CD14-positive monocyte (primary cell): ENCODE data around the gene METAP1D. TPM values are rescaled to one million over a fixed set of nuclear protein-coding genes. Genes with fewer than 3 reads are reported as not detected.

Source experiments
- DNase-seq, 3 donors: peaks; one replicate each; pipeline ENCODE4 v3.0.0-alpha.2; 2011 to 2022
- H2AFZ ChIP-seq: 2 replicates; pipeline ENCODE4 v1.6.0; 2012; ENCODE audit warnings: mild to moderate bottlenecking, low read depth, low read length, inconsistent platforms; ENCODE audit not compliant: insufficient read depth, poor library complexity, severe bottlenecking
- H3K27ac ChIP-seq, 2 donors: 1 replicate in 1 of 2; 2 replicates in 1 of 2; pipeline ENCODE4 v1.5.1; 2012 to 2013; ENCODE audit warnings: low read length in 2 of 2, control low read depth in 1 of 2, inconsistent platforms in 1 of 2, low read depth in 1 of 2, mild to moderate bottlenecking in 1 of 2
- H3K27me3 ChIP-seq, 2 donors: one replicate each; pipeline versions ENCODE4 v1.6.0 to v1.6.1; 2011 to 2013; ENCODE audit warnings: low read length in 2 of 2; ENCODE audit not compliant: control insufficient read depth in 2 of 2, insufficient read depth in 2 of 2
- H3K36me3 ChIP-seq, 2 donors: replicated peaks in 1 of 2; 1 replicate in 1 of 2; 2 replicates in 1 of 2; pipeline versions ENCODE4 v1.5.1 to v1.6.1; 2012 to 2013; ENCODE audit warnings: low read length in 2 of 2, control low read depth in 1 of 2, inconsistent platforms in 1 of 2, mild to moderate bottlenecking in 1 of 2; ENCODE audit not compliant: insufficient read depth in 2 of 2, control insufficient read depth in 1 of 2
- H3K4me1 ChIP-seq, 2 donors: 1 replicate in 1 of 2; 2 replicates in 1 of 2; pipeline versions ENCODE4 v1.5.1 to v1.6.1; 2012 to 2013; ENCODE audit warnings: low read length in 2 of 2, control low read depth in 1 of 2, inconsistent platforms in 1 of 2, mild to moderate bottlenecking in 1 of 2, moderate library complexity in 1 of 2; ENCODE audit not compliant: insufficient read depth in 2 of 2, control insufficient read depth in 1 of 2
- H3K4me2 ChIP-seq: replicated peaks from 2 replicates; pipeline ENCODE3; 2012; ENCODE audit warnings: low read length, moderate library complexity, mild to moderate bottlenecking; ENCODE audit not compliant: poor library complexity, severe bottlenecking; ENCODE audit errors: extremely low read depth
- H3K4me3 ChIP-seq, 3 experiments: fragments of 200-600 bp in 1 of 3; sonication (generic) in 1 of 3; replicated peaks in 1 of 3; 1 replicate in 2 of 3; 2 replicates in 1 of 3; pipeline ENCODE4 v1.5.1; 2011 to 2013; ENCODE audit warnings: low read length in 3 of 3, mild to moderate bottlenecking in 3 of 3, control low read depth in 2 of 3, low read depth in 2 of 3, inconsistent platforms in 1 of 3, moderate library complexity in 1 of 3
- H3K79me2 ChIP-seq: 2 replicates; pipeline ENCODE4 v1.6.0; 2012; ENCODE audit warnings: mild to moderate bottlenecking, control low read depth, inconsistent platforms, low read length, moderate library complexity; ENCODE audit not compliant: insufficient read depth
- H3K9ac ChIP-seq: 2 replicates; pipeline ENCODE4 v1.6.0; 2017; ENCODE audit warnings: low read length, mild to moderate bottlenecking; ENCODE audit not compliant: insufficient read depth, poor library complexity, severe bottlenecking
- H3K9me3 ChIP-seq, 2 donors: replicated peaks in 1 of 2; 1 replicate in 1 of 2; 2 replicates in 1 of 2; pipeline versions ENCODE4 v1.5.1 to v1.6.1; 2012 to 2013; ENCODE audit warnings: low read length in 2 of 2, control low read depth in 1 of 2; ENCODE audit not compliant: control insufficient read depth in 1 of 2, insufficient read depth in 1 of 2
- H4K20me1 ChIP-seq: 2 replicates; pipeline ENCODE4 v1.6.0; 2012; ENCODE audit warnings: mild to moderate bottlenecking, low read length, control low read depth, moderate library complexity; ENCODE audit not compliant: insufficient read depth
- H3K27ac Mint-ChIP-seq, 7 donors: one replicate each; pipeline ENCODE4 v1.8.0; 2020; ENCODE audit warnings: mild to moderate bottlenecking in 7 of 7, mixed read lengths in 7 of 7, moderate library complexity in 6 of 7, inconsistent platforms in 2 of 7
- H3K27me3 Mint-ChIP-seq, 3 donors: one replicate each; pipeline ENCODE4 v1.8.0; 2021 to 2022; ENCODE audit warnings: low read depth in 3 of 3, mild to moderate bottlenecking in 3 of 3, mixed read lengths in 3 of 3, moderate library complexity in 3 of 3, inconsistent platforms in 1 of 3
- H3K36me3 Mint-ChIP-seq, 2 donors: one replicate each; pipeline ENCODE4 v1.8.0; 2020; ENCODE audit warnings: mixed read lengths in 2 of 2, inconsistent platforms in 1 of 2, mild to moderate bottlenecking in 1 of 2
- H3K4me1 Mint-ChIP-seq: one replicate; pipeline ENCODE4 v1.8.0; 2020; ENCODE audit warnings: mild to moderate bottlenecking, mixed read lengths
- H3K4me3 Mint-ChIP-seq, 2 donors: one replicate each; pipeline ENCODE4 v1.8.0; 2020; ENCODE audit warnings: mild to moderate bottlenecking in 2 of 2, mixed read lengths in 2 of 2, moderate library complexity in 1 of 2
- H3K9me3 Mint-ChIP-seq, 7 donors: one replicate each; pipeline ENCODE4 v1.8.0; 2020 to 2022; ENCODE audit warnings: mixed read lengths in 7 of 7, mild to moderate bottlenecking in 6 of 7, moderate library complexity in 6 of 7, inconsistent platforms in 2 of 7
- CTCF ChIP-seq: fragments of 200-600 bp; IDR thresholded peaks from one replicate; pipeline ENCODE4 v1.8.0; 2022; ENCODE audit warnings: antibody characterized with exemption, mild to moderate bottlenecking
- WGBS: methylation state at CpG from one replicate; pipeline ENCODE4 v1.1.5; 2013; ENCODE audit warnings: missing lambda C conversion rate; ENCODE audit not compliant: insufficient coverage; 5-methylcytosine and 5-hydroxymethylcytosine counted together
- intact Hi-C, 2 donors: fragments of 100-400 bp; cut with micrococcal nuclease; formaldehyde crosslinking; loops; one replicate each; pipeline versions ENCODE4 v1.15.0 to v1.15.1; 2023
- polyA plus RNA-seq, 3 donors: library from polyadenylated mRNA; depleted of rRNA in 1 of 3; unstranded in 2 of 3; stranded (reverse) in 1 of 3; fragments of 300-500 nt in 2 of 3; fragments of >200 nt in 1 of 3; fragmentation: Illumina TruSeq in 2 of 3; gene quantifications; 1 replicate in 2 of 3; 2 replicates in 1 of 3; pipeline ENCODE4 v1.2.3, GENCODE V29; 2012 to 2021

Gene METAP1D
- polyA plus RNA-seq, 3 donors: 0.37 to 1.7 (median 0.41) TPM

GRCh38 chr2:172021955-172022354 is 22.2 kb downstream of the METAP1D start:
- Histone ChIP-seq H2AFZ (peak overlapping the region; percentile 16), H3K79me2 (no peaks in the 10 kb centered on the region), H3K4me2 (no peak overlapping the region), H3K36me3 (no peaks in the 10 kb centered on the region), H3K4me3 (no peak overlapping the region), H3K27me3 (no peaks in the 10 kb centered on the region), H3K27ac (no peak overlapping the region), H3K9ac (no peak overlapping the region), H4K20me1 (no peaks in the 10 kb centered on the region), H3K9me3 (no peaks in the 10 kb centered on the region), H3K4me1 (peaks cover 22 to 23% of the 10 kb centered on the region in 2 donors)
- 93% methylated on average over 3 of the region's 5 CpGs for WGBS
- H3K27ac Mint-ChIP-seq: no peak overlapping the region
- H3K4me1 Mint-ChIP-seq: peaks cover 24% of the 10 kb centered on the region
- intact Hi-C loops: no loop called here
- peaks cover 0 to 5% of the 10 kb centered on the region in 2 donors for H3K36me3 Mint-ChIP-seq
- no peak overlapping the region for H3K4me3 Mint-ChIP-seq
- H3K27me3 Mint-ChIP-seq: no peaks in the 10 kb centered on the region
- no peaks in the 10 kb centered on the region for H3K9me3 Mint-ChIP-seq
- no peak for TF ChIP-seq CTCF
- no peak for DNase-seq

GRCh38 chr2:172031536-172031935 is 31.8 kb downstream of the METAP1D start:
- Histone ChIP-seq H3K4me1 (peaks cover 5 to 9% of the 10 kb centered on the region in 2 donors), H3K36me3 (no peaks in the 10 kb centered on the region), H3K27me3 (no peaks in the 10 kb centered on the region), H4K20me1 (no peaks in the 10 kb centered on the region), H3K4me2 (no peak overlapping the region), H3K27ac (no peak overlapping the region), H3K9ac (no peak overlapping the region), H3K9me3 (no peaks in the 10 kb centered on the region), H3K4me3 (no peak overlapping the region), H3K79me2 (no peaks in the 10 kb centered on the region), H2AFZ (no peak overlapping the region)
- Mint-ChIP-seq H3K4me3 (no peak overlapping the region), H3K9me3 (peaks cover 0 to 7% (median 0%) of the 10 kb centered on the region in 7 donors), H3K36me3 (no peaks in the 10 kb centered on the region), H3K27ac (no peak overlapping the region), H3K27me3 (peaks cover 0 to 2% (median 0%) of the 10 kb centered on the region in 3 donors), H3K4me1 (peaks cover 8% of the 10 kb centered on the region)
- TF ChIP-seq CTCF: no peak
- 92% methylated on average over 3 of the region's 4 CpGs for WGBS
- intact Hi-C loops: no loop called here
- DNase-seq: no peak
